GM15510 (cell line): ENCODE measurements around the gene UBE2R2.
A peak's percentile ranks its signal among the peaks of the same experiment; 100 is the strongest.

Source experiments
- POLR2A ChIP-seq: IDR thresholded peaks from 3 replicates; pipeline ENCODE4 v1.6.1; 2011; ENCODE audit warnings: borderline replicate concordance; ENCODE audit not compliant: insufficient read length; ENCODE audit errors: extremely low read depth

Gene UBE2R2, protein sequence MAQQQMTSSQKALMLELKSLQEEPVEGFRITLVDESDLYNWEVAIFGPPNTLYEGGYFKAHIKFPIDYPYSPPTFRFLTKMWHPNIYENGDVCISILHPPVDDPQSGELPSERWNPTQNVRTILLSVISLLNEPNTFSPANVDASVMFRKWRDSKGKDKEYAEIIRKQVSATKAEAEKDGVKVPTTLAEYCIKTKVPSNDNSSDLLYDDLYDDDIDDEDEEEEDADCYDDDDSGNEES

DNA sequence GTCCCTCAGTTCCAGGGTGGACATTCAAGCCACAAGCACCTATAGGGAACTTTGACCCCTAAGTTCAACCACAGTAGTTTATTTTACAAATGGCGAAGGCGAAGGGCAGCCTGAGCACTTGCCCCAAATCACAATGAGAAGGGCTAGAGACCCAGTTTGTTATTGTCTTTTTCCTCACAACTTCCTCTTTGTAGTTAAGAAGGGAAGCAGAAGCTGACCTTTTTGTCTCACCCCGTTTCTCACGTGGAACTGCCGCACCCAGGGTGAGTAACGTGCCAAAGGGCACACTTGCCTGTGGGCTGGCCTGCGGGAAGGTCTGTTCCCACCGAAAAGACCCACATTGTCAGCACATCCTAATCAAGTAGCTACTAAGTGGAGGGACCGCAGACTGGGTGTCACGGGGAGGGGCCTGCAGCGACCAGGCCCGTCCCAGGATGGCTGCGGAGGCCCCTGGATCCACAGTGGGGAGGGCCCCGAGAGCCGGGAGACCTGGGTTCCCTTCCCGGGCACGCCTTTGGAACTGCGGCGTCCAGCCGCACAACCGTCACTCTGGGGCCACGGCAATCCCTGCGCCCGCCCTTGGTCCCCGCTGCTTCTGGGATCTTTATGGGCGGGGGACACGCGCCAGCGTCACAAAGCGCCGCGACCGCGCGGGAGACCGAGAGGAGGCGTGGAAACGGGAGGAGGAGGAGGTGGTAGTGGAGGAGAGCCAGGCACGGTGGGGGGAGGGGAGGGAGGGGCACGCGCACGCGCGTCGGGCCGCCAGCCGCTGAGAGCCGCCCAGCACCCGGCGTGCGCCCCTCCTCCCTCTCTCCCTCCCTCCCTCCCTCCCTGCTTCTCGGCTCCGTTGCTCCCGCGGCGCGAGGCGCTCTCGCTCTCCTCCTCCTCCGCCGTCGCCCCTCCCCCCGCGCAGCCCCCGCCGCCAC lies at the start of gene UBE2R2:
TSS of gene UBE2R2 (plus strand) at position 834 of the 926 bp plus-strand sequence. CDS start 598 bp downstream, outside the sequence.
- TF ChIP-seq POLR2A = peak; percentile 83

- no peak for TF ChIP-seq POLR2A
Measured at GRCh38 chr9:33776578-33776977, 40.4 kb upstream of the UBE2R2 start.

GRCh38 chr9:33778700-33779351 lies 38.1 kb upstream of the UBE2R2 start:
- TF ChIP-seq POLR2A = no peak

DNA sequence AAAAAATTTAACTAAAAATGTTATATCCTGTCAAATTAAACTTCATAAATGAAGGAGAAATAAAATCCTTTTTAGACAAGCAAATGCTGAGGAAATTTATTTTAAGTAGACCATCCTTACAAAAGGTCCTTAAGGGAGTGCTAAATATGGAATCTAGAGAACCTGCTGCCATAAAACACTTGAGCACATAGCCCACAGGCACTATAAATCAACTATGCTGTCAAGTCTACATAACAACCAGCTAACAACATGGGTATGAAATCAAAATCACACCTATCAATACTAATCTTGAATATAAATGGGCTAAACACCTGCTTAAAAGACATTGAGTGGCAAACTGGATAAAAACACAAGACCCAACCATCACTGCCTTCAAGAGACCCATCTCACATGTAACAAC lies 36.7 kb upstream of the UBE2R2 start:
- no peak for TF ChIP-seq POLR2A

DNA sequence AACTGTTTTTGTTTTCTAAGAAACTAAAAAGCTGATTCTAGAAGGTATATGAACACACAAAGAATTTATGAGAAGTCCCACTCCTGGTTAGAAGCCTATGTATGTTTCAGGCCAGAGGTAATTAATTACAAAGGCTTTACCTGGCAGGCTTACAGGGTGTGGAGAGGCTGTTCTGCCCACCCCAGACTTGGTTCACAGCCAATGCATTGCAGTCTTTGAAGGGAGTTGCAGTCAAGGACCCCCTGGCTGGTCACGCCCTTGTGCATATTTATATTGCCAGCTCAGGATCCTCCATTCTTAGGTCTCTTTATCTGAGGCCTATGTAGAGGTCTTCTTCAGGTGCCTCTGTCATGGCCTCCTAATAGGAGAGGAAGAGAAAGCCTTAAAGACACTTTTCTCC lies 35.2 kb upstream of the UBE2R2 start:
- no peak for TF ChIP-seq POLR2A

- no peak for TF ChIP-seq POLR2A
Measured at GRCh38 chr9:33782395-33783152, 34.4 kb upstream of the UBE2R2 start.

DNA sequence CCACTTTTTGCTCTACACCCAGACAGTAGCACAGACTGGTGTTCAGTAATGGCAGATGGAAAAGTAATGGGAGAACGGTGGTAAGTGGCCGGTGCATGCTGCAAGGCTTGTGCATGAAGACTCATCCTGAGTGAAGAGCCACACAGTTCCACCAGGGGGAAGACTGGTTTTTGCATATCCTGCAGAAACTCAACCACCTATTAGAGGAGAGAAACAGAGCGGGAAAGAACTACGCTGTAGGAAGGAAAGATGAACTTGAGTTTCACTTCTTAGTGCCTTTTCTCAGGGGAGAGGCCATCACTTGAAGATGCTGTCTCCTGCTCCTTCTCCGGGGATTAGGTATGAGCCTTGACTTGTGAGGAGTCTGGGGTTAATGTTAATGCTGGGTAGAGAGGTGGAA lies 31.0 kb upstream of the UBE2R2 start:
- TF ChIP-seq POLR2A = no peak

- no peak for TF ChIP-seq POLR2A
Measured at GRCh38 chr9:33786681-33787080, 30.3 kb upstream of the UBE2R2 start.

GRCh38 chr9:33787839-33788238 lies 29.1 kb upstream of the UBE2R2 start:
- no peak for TF ChIP-seq POLR2A

DNA sequence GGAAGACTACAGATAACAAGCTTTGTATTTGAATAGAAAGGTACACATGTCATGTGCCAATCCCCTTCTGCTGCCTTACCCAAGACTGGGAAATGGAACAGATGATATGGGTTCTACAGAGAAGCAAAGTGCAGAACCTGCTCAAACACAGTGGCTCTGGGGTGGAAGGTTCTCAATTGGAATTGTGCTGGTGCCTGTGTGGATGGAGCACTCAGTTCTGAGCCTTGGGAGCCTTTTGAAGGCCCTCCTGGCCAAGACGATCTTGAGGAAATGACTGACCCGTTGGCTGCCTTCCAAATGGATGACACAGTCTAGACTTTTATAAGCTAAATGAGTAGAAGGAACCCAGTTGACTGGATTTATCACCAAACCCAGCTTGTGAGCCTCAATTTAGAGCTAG lies 25.8 kb upstream of the UBE2R2 start:
- no peak for TF ChIP-seq POLR2A

- no peak for TF ChIP-seq POLR2A
Measured at GRCh38 chr9:33794560-33794959, 22.4 kb upstream of the UBE2R2 start.

- TF ChIP-seq POLR2A = no peak
Measured at GRCh38 chr9:33795281-33795680, 21.7 kb upstream of the UBE2R2 start, which contains the start of gene PRSS3. Gene PRSS3 (plus strand): TSS chr9:33795561. CDS start chr9:33795574, 13 bp downstream.

DNA sequence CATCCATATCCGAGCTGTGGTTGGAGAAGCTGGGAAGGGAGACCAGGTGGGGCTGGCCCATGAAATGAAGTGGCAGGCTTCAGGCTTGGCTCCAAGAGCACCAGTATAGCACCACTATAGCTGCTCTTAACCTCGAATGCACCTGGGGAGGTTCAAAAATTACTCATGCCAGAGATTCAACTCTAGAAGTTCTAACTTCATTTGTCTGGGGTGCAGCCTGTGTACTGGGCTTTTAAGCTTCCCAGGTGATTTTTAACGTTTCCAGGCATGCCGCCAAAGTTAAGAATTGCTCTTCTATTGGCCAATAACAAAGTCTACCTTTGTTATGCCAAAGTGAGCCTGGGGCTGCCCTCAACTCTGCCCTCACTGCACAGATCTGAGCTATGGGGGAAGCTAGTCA lies 21.1 kb upstream of the UBE2R2 start:
- no peak for TF ChIP-seq POLR2A

GRCh38 chr9:33797837-33798236 lies 19.1 kb upstream of the UBE2R2 start:
- no peak for TF ChIP-seq POLR2A
